Measurements from ENCODE around the gene SEC14L2.

GRCh38 chr22:30400159-30400558 is 3.3 kb downstream of the SEC14L2 start:
- no peak for TF ChIP-seq EZH2 (IDR thresholded peaks at IDR 0.05)
- no peak for TF ChIP-seq CTCF (IDR thresholded peaks at IDR 0.05)
- no peak for TF ChIP-seq EZH2phosphoT487 (IDR thresholded peaks at IDR 0.05)
